ENCODE results near the gene PKD1L1.

The PKD1L1 gene

DNA sequence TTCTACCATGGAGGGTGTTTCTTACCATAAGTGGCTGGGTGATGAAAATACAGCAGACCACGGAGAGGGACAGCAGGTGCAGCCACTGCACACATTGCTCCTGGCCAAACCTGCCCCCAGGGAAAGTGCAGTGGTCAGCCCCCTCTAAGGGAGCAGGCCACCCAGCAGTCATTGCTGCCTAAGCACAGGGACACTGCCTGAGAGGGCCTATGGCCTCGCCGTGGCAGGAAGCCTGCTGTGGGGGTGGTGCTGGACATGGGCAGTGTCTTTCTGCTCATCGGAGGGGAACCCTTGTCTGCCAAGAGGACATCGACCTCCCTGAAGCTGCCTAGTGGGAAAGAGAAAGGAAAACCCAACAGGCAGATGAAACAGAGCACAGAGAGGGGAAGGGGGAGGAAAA is 118.3 kb downstream of the PKD1L1 start:
- H3K27ac ChIP-seq, result no peak overlapping the region
- no peak for DNase-seq (ENCODE audit: low read depth, low spot score)

GRCh38 chr7:47827871-47828270 is 120.4 kb downstream of the PKD1L1 start:
- DNase-seq (ENCODE audit: low read depth, low spot score), result no peak

GRCh38 chr7:47827351-47827756 is 120.9 kb downstream of the PKD1L1 start:
- H3K27ac ChIP-seq, result no peak overlapping the region
- DNase-seq (ENCODE audit: low read depth, low spot score), result no peak

More at GRCh38 chr7:47827871-47828270, 120.4 kb downstream of the PKD1L1 start:
- H3K27ac ChIP-seq, result no peak overlapping the region

DNA sequence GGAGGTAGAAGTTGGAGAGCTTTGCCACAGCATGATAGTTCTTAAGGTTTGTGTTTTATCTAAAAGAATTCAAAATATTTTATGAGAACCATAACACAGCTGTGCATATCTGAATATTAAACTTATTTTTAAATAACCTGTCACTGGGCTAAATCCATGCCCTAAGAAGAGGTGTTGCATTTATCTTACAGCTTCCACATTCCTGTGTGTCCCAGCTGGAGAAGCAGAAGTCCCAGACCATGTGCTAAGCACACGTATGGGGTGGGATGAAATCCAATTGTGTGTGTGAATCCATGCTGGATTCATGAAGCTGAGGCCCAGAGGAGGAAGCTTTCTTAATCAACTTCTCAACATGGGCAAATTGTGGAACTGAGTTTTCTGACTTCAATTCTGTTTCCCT is 121.5 kb downstream of the PKD1L1 start:
- no peak overlapping the region for H3K27ac ChIP-seq
- DNase-seq (ENCODE audit: low read depth, low spot score), result no peak

- no peak for DNase-seq (ENCODE audit: low read depth, low spot score)
- H3K27ac ChIP-seq, result no peak overlapping the region
Observed at GRCh38 chr7:47819607-47819920, 128.7 kb downstream of the PKD1L1 start.

GRCh38 chr7:47818796-47819606 is 129.3 kb downstream of the PKD1L1 start:
- DNase-seq (ENCODE audit: low read depth, low spot score), result no peak
- no peak overlapping the region for H3K27ac ChIP-seq

- H3K27ac ChIP-seq, result no peak overlapping the region
- no peak for DNase-seq (ENCODE audit: low read depth, low spot score)
Observed at GRCh38 chr7:47817917-47818316, 130.3 kb downstream of the PKD1L1 start.

DNA sequence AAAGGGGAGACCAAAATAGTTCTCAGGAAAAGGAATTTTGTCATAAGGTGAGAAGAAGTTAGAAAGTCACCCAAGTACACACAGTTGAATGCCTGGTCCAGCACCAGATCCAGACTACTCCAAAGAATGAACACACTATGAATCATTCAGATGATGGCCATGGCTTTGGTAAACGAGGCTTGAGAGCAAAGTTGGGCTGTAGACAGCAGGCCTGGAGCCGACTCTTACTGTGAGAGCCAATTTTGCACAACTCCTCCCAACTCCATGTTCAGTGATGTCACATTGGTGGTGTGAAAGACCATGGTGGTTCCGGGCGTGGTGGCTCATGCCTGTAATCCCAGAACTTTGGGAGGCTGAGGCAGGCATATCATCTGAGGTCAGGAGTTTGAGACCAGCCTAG is 131.6 kb downstream of the PKD1L1 start:
- no peak overlapping the region for H3K27ac ChIP-seq
- no peak for DNase-seq (ENCODE audit: low read depth, low spot score)

DNA sequence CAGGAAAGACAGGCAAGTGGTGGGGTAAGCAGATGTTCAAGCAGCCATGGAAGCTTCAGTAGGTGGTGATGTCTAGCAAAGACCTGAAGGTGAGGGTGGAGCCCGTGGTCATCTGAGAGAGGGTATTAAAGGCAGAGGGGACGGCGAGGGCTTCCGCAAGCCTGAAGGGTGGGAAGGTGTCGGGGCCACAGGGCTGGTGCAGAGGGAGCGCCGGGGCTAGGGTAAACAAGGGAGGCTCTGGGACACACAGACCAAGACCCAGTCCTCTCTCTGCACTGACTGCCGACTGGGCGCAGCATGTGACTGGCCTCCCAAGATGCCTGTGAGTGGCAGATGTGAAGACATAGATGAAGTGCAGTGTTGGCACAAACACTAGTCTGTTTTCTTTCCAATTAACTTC is 132.4 kb downstream of the PKD1L1 start:
- H3K27ac ChIP-seq, result no peak overlapping the region
- no peak for DNase-seq (ENCODE audit: low read depth, low spot score)

- DNase-seq (ENCODE audit: low read depth, low spot score), result no peak
- H3K27ac ChIP-seq, result no peak overlapping the region
Observed at GRCh38 chr7:47814905-47815613, 133.2 kb downstream of the PKD1L1 start.

DNA sequence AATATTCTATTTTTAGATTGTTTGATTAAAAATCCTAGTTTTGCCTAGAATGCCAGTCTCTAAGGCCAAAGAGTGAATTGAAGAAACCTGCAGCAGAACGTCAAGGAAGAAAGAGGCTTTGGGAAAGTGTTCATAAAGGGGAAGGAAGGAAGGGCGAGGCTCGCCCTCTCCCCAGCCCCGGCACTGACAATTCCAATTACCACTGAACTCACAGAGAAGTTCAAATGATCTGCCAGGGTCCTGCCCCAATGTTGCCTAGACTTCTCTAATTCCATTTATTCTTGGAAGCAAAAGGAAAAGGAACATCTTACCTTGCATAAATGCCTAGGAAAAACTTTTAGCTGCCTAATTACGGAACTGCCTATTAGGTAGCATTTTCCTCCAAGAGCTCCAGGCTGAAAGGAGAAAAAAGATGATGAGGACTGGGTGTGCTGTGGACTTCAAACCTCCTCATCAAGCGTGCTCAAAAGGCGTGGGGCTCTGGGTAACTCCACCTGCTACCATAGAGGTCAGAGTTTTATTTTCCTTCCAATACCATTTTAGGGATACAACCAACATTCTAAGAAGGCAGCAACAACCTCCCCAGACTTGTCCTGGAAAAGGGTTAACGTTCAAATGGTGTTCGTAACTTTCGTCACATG is 134.5 kb downstream of the PKD1L1 start:
- DNase-seq (ENCODE audit: low read depth, low spot score), result no peak
- no peak overlapping the region for H3K27ac ChIP-seq

- no peak for DNase-seq (ENCODE audit: low read depth, low spot score)
- H3K27ac ChIP-seq, result no peak overlapping the region
Observed at GRCh38 chr7:47812429-47813136, 135.7 kb downstream of the PKD1L1 start.

- no peak for DNase-seq (ENCODE audit: low read depth, low spot score)
- no peak overlapping the region for H3K27ac ChIP-seq
Observed at GRCh38 chr7:47811632-47812380, 136.5 kb downstream of the PKD1L1 start.

- no peak for DNase-seq (ENCODE audit: low read depth, low spot score)
- H3K27ac ChIP-seq, result no peak overlapping the region
Observed at GRCh38 chr7:47809387-47809786, 138.9 kb downstream of the PKD1L1 start.

DNA sequence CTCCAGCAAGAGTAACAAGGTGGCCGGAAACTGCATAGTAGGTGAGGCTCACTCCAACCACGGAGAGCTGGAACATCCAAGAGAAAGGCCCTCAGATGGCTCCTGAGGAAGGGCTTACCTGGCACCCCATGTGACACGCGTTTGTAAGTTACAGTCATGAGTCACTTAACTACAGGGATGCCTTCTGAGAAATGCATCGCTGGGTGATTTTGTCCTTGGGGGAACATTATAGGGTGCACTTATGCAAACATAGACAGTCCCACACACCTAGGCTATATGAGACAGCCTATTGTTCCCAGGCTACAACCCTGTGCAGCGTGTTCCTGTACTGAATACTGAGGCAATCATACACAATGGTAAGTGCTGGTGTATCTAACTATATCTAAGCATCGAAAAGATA is 139.9 kb downstream of the PKD1L1 start:
- DNase-seq (ENCODE audit: low read depth, low spot score), result no peak
- no peak overlapping the region for H3K27ac ChIP-seq

GRCh38 chr7:47807756-47808155 is 140.5 kb downstream of the PKD1L1 start:
- H3K27ac ChIP-seq, result no peak overlapping the region
- DNase-seq (ENCODE audit: low read depth, low spot score), result no peak

DNA sequence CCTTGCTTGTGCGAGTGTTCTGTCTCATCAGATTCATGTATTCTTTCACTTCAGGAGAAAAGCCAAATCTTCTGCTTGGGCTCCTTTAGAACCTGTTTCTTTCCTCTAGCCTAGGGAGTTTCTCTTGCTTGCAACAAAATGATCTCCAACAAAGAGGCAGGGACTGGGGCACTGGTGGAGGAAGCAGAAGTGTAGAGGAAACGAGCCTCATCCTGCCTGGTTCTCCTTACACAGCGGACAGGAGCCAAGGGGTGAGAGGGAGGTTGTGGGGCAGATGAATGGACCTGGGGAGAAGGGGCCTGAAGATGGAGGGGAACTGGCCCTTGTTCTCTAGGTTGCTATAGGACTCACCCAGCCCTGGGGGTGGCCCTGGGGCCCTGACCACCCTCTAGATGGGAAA is 141.1 kb downstream of the PKD1L1 start:
- no peak overlapping the region for H3K27ac ChIP-seq
- DNase-seq (ENCODE audit: low read depth, low spot score), result no peak

DNA sequence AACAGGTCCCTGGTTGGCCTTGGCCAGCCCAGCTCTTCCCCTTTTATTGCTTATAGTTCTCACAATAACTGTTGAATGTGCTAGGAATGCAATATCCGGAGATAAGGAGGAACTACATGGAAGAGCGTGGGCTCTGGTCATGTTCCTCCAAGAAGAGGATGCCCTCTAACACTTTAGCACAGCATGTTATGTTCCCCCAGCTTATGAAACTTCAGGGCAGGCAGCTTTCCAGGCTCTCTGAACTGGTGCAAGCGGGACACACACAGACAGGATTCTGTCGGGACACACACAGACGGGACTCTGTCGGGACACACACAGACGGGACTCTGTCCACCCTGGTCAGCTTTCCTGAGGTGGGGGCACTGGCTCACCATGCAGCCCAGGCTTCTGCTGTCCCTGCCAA is 141.6 kb downstream of the PKD1L1 start:
- H3K27ac ChIP-seq, result no peak overlapping the region
- no peak for DNase-seq (ENCODE audit: low read depth, low spot score)

DNA sequence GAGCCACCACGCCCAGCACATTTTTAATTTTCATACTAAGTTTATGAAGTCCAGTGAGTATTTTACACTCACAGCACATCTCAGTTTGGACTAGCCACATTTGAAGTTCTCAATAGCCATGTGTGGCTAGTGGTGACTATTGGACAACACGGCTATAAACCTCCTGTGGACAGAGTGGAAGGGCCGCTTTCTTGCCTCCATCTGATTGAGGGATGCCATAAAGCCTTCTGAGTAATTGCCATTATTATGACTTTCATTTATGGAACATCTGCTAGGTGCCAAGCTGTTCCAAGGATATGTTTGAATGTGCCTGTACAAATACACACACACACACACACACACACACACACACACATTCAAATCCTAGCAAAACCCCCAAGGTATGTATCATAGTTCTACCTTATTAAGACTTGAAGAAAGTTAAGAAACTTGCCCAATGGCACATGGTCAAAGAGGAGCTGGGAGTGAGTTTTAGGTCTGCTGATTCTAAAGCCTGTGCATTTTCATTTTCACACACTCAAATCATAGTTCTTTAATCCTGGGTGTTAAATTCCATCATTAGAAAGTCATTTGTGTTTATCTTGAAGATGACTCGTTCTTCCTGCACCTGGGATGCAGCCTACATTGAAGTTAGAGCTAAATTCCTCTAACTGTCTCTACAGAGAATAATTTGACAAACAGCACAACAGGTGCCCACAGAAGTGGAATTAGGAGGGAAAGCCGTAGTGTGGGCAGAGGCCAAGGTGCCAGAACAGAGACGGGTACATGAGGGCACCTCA is 143.3 kb downstream of the PKD1L1 start:
- DNase-seq (ENCODE audit: low read depth, low spot score), result no peak
- no peak overlapping the region for H3K27ac ChIP-seq

Data from epithelial cell of prostate (primary cell).